Peyer's patch (tissue), 4 donors: ENCODE measurements around the gene TMCC1. TPM values are rescaled to one million over a fixed set of nuclear protein-coding genes. Genes with fewer than 3 reads are reported as not detected.

Experiments used
- DNase-seq, 3 donors: peaks; one replicate each; pipeline ENCODE4 v3.0.0-alpha.2; 2017 to 2019
- H3K27ac ChIP-seq, 4 donors: fragments of 200-600 bp; sonication (generic); one replicate each; pipeline ENCODE4 v1.5.1; 2016 to 2019
- H3K27me3 ChIP-seq, 2 donors: fragments of 200-600 bp; sonication (generic); one replicate each; pipeline ENCODE4 v1.5.1; 2019
- H3K36me3 ChIP-seq, 3 donors: fragments of 200-600 bp; sonication (generic); one replicate each; pipeline ENCODE4 v1.5.1; 2016 to 2019
- H3K4me1 ChIP-seq, 4 donors: fragments of 200-600 bp; sonication (generic); one replicate each; pipeline ENCODE4 v1.5.1; 2016 to 2019
- H3K4me3 ChIP-seq, 4 donors: fragments of 200-600 bp; sonication (generic); 1 replicate in 3 of 4; 2 replicates in 1 of 4; pipeline ENCODE4 v1.5.1; 2016 to 2019; ENCODE audit warnings: mild to moderate bottlenecking in 1 of 4
- H3K9me3 ChIP-seq, 4 donors: fragments of 200-600 bp; sonication (generic); one replicate each; pipeline ENCODE4 v1.5.1; 2016 to 2019; ENCODE audit warnings: mild to moderate bottlenecking in 1 of 4
- POLR2A ChIP-seq, 2 donors: fragments of 450-650 bp; IDR thresholded peaks; one replicate each; pipeline ENCODE4 v1.5.1; 2017; ENCODE audit warnings: antibody characterized with exemption in 2 of 2, mild to moderate bottlenecking in 2 of 2, moderate library complexity in 2 of 2
- total RNA-seq, 4 donors: library from RNA; depleted of rRNA; stranded (reverse); fragments of >200 nt; gene quantifications; one replicate each; pipeline ENCODE4 v1.1.0, GENCODE V29; 2016
- TF ChIP-seq, protein P1 (sequence below), 6 experiments: fragments of 450-650 bp in 4 of 6; fragments of 200-600 bp in 2 of 6; sonication (generic) in 1 of 6; IDR thresholded peaks; one replicate each; pipeline ENCODE4 v1.5.1; 2017 to 2019; ENCODE audit warnings: antibody characterized with exemption in 6 of 6, mild to moderate bottlenecking in 3 of 6, moderate library complexity in 1 of 6

The TMCC1 gene
- total RNA-seq, 4 donors from 2014 or later, result 12.9 to 33.1 (median 23.7) TPM

DNA sequence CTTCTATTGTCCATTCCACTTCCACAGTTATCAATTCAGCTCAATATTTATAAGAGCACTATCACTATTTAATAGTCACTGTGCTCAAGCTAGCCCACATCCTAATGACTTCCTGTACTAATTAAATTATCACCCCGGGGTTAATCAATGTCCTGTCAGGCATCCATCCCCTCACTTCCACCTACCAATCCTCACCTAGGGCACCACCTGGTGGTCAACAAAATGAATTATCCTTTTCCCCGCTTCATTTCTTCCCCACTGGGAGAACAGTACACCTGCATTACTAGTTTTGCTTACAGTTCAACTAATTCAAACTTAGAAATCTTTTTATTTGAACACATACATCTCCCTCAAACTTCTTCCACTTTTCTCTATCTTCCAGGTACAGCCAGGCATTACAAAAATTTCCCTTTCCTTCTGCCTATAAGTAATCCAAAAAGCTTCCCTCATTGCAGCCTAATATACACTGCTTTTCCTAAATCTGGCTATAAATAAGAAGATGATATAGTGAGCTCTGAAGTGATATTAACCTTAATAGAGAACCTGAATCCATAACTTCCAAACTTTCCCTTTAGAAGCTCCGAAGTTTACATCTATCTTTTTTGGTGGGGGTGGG lies 68.5 kb downstream of the TMCC1 start:
- peaks cover 0 to 8% (median 0%) of the 10 kb centered on the region in 4 donors for H3K4me1 ChIP-seq
- H3K9me3 ChIP-seq, result no peaks in the 10 kb centered on the region
- H3K27me3 ChIP-seq, result no peaks in the 10 kb centered on the region
- no peak overlapping the region for H3K4me3 ChIP-seq
- H3K27ac ChIP-seq, result no peak overlapping the region
- DNase-seq, result peak in 1 of 3 donors; percentile 69
- TF ChIP-seq, protein P1, sequence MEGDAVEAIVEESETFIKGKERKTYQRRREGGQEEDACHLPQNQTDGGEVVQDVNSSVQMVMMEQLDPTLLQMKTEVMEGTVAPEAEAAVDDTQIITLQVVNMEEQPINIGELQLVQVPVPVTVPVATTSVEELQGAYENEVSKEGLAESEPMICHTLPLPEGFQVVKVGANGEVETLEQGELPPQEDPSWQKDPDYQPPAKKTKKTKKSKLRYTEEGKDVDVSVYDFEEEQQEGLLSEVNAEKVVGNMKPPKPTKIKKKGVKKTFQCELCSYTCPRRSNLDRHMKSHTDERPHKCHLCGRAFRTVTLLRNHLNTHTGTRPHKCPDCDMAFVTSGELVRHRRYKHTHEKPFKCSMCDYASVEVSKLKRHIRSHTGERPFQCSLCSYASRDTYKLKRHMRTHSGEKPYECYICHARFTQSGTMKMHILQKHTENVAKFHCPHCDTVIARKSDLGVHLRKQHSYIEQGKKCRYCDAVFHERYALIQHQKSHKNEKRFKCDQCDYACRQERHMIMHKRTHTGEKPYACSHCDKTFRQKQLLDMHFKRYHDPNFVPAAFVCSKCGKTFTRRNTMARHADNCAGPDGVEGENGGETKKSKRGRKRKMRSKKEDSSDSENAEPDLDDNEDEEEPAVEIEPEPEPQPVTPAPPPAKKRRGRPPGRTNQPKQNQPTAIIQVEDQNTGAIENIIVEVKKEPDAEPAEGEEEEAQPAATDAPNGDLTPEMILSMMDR (IDR thresholded peaks at IDR 0.05), result peak; percentile 37 to 82 (median 72)
- TF ChIP-seq POLR2A (IDR thresholded peaks at IDR 0.05), result no peak
- no peaks in the 10 kb centered on the region for H3K36me3 ChIP-seq

DNA sequence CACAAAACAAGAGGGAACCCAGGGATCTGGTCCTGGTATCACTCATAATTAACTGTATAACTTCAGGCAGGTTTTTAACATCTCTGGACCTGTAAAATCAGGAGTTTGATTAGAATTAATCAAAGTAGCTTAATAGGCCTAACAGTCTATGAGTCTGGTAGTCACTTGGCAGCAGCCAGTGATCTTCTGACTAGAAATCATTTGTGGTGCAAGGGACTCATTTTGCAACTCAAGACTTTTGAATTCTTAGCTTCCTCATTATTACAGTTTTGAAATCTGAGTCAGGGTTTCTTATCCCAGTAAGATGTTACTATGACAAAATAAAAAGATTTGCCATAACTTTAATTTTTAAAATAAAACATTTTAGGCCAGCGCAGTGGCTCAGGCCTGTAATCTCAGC lies 70.8 kb downstream of the TMCC1 start:
- no peak overlapping the region for H3K4me3 ChIP-seq
- TF ChIP-seq POLR2A (IDR thresholded peaks at IDR 0.05), result no peak
- TF ChIP-seq, protein P1 (IDR thresholded peaks at IDR 0.05), result no peak
- peaks cover 0 to 8% (median 0%) of the 10 kb centered on the region in 4 donors for H3K4me1 ChIP-seq
- H3K36me3 ChIP-seq, result no peaks in the 10 kb centered on the region
- no peak for DNase-seq
- H3K27ac ChIP-seq, result no peak overlapping the region
- H3K27me3 ChIP-seq, result no peaks in the 10 kb centered on the region
- H3K9me3 ChIP-seq, result no peaks in the 10 kb centered on the region

DNA sequence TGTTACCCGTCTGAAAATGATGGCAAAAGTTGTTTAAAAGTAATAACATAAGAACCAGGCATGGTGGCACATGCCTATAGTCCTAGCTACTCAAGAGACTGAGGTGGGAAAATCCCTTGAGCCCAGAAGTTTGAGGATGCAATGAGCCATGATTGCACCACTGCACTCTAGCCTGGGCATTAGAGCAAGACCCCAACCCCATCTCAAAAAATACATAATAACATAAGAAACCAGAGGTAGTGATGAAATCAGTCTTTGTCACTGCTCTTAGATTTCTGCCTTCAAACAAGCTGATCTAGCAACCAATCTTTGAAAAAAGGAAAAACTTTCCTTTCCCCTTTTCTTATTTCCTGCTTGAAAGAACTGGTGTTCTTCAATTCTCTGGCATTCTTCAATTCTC lies 71.3 kb downstream of the TMCC1 start:
- Histone ChIP-seq H3K36me3 (no peaks in the 10 kb centered on the region), H3K4me1 (peaks cover 0 to 8% (median 0%) of the 10 kb centered on the region in 4 donors), H3K4me3 (no peak overlapping the region), H3K27ac (no peak overlapping the region), H3K9me3 (no peaks in the 10 kb centered on the region), H3K27me3 (no peaks in the 10 kb centered on the region)
- no peak for DNase-seq
- TF ChIP-seq, protein P1 (IDR thresholded peaks at IDR 0.05), result no peak

DNA sequence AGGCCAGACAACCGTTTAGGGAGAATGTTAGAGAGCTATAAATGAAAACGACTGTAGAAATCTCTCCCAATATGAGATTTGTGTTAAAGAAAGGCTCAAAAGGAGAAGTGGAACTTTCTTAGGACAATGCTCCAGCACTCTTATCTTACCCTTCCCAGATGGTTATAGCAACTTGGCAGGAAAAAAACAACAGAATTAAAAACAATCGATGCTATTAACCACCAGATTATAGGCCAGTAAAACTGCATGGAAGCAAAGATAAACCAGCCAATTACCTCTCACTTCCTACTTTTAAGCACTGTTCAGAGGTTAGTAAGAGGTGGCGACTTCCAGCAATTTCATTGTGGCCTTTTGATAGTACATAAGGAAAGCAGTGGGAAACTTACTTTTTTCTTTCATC lies 72.9 kb downstream of the TMCC1 start:
- Histone ChIP-seq H3K4me3 (no peak overlapping the region), H3K27ac (no peak overlapping the region), H3K4me1 (peaks cover 0 to 8% (median 0%) of the 10 kb centered on the region in 4 donors), H3K36me3 (no peaks in the 10 kb centered on the region), H3K27me3 (no peaks in the 10 kb centered on the region), H3K9me3 (no peaks in the 10 kb centered on the region)
- DNase-seq, result no peak
- TF ChIP-seq, protein P1 (IDR thresholded peaks at IDR 0.05), result no peak
- TF ChIP-seq POLR2A (IDR thresholded peaks at IDR 0.05), result no peak

DNA sequence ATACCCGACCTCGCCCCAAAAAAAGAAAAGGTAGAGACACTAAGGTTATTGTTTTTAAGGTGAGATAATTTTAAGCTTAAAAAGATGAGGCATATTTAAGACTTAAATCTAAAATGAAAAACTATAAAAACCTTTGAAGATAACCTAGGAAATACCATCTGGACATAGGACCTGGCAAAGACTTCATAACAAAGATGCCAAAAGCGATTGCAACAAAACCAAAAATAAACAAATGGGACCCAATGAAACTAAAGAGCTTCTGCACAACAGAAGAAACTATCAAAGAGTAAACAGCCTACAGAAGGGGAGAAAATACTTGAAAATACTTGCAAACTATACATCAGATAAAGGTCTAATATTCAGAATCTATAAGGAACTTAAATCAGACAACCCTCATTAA lies 80.9 kb downstream of the TMCC1 start:
- Histone ChIP-seq H3K27ac (no peak overlapping the region), H3K27me3 (no peaks in the 10 kb centered on the region), H3K36me3 (no peaks in the 10 kb centered on the region), H3K4me3 (no peak overlapping the region), H3K9me3 (no peaks in the 10 kb centered on the region), H3K4me1 (no peaks in the 10 kb centered on the region)
- no peak for DNase-seq
- TF ChIP-seq POLR2A (IDR thresholded peaks at IDR 0.05), result no peak
- TF ChIP-seq, protein P1 (IDR thresholded peaks at IDR 0.05), result no peak

DNA sequence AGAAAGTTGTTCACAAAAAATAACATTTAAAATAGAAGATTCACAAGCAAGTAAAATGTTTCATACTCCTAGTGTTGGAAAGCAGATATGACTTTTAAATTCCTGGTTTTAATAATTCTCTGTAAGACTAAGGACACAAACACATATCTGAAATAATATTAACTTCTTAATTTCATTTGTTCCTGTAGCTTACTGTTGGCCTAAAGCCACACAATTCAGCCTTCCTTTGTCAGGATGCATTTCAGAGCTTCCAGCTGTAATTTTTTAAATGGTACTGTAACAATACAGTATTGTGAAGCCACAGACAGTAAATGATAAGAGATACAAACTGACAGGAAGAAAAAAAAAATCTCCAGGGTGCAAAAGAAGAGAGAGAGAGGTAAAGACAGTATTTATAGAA lies 84.2 kb downstream of the TMCC1 start:
- H3K4me3 ChIP-seq, result no peak overlapping the region
- TF ChIP-seq, protein P1 (IDR thresholded peaks at IDR 0.05), result no peak
- no peak for TF ChIP-seq POLR2A (IDR thresholded peaks at IDR 0.05)
- no peaks in the 10 kb centered on the region for H3K27me3 ChIP-seq
- H3K4me1 ChIP-seq, result no peaks in the 10 kb centered on the region
- no peak for DNase-seq
- no peak overlapping the region for H3K27ac ChIP-seq
- no peaks in the 10 kb centered on the region for H3K9me3 ChIP-seq
- H3K36me3 ChIP-seq, result no peaks in the 10 kb centered on the region
